WTC11 (cell line): Measurements from ENCODE around the gene ZBED5. TPM values are rescaled to one million over a fixed set of nuclear protein-coding genes. Genes with fewer than 3 reads are reported as not detected.
"Not testable (repeated sequence)": the region's sequence is repeated elsewhere in the genome, so short reads cannot be mapped to it uniquely, and the experiment has no call there.

Experiments
- ATAC-seq: fragments of 200-7000 bp; cut with Tn5 transposase; 2 replicates; pipeline ENCODE4 v1.10.0; 2021; ENCODE audit warnings: mild to moderate bottlenecking, moderate library complexity
- CTCF ChIA-PET: fragments of 300-600 bp; sonication (Branson Sonifier 250); formaldehyde crosslinking; loops from one replicate; lab custom pipeline; 2021; ENCODE audit warnings: antibody characterized with exemption; lab: Charles Lee
- POLR2A ChIA-PET: fragments of 350-600 bp; sonication (Branson Sonifier 250); formaldehyde crosslinking; loops from one replicate; lab custom pipeline; 2021; ENCODE audit warnings: antibody characterized with exemption; lab: Charles Lee
- DNase-seq: peaks from one replicate; pipeline ENCODE4 v3.0.0; 2021; ENCODE audit warnings: low spot score
- H3K27ac Mint-ChIP-seq: 2 replicates; pipeline ENCODE4 v1.8.0; 2021; ENCODE audit warnings: mixed read lengths
- H3K27me3 Mint-ChIP-seq: 2 replicates; pipeline ENCODE4 v1.8.0; 2021; ENCODE audit warnings: low read depth, mild to moderate bottlenecking, moderate library complexity, mixed read lengths
- H3K36me3 Mint-ChIP-seq: 2 replicates; pipeline ENCODE4 v1.8.0; 2021; ENCODE audit warnings: mixed read lengths
- H3K4me1 Mint-ChIP-seq: 2 replicates; pipeline ENCODE4 v1.8.0; 2022; ENCODE audit warnings: mixed read lengths
- H3K4me3 Mint-ChIP-seq: 2 replicates; pipeline ENCODE4 v1.8.0; 2021; ENCODE audit warnings: mild to moderate bottlenecking, moderate library complexity, mixed read lengths
- H3K9me3 Mint-ChIP-seq: 2 replicates; pipeline ENCODE4 v1.8.0; 2021; ENCODE audit warnings: mixed read lengths
- CREM ChIP-seq: sonication (generic); formaldehyde crosslinking; IDR thresholded peaks from 2 replicates; pipeline ENCODE4 v1.8.1; 2022; ENCODE audit warnings: mild to moderate bottlenecking, missing genetic modification reagents, moderate library complexity
- EMX1 ChIP-seq: fragments of 250-450 bp; sonication (Bioruptor Pico); IDR thresholded peaks from 2 replicates; pipeline ENCODE4 v1.8.0; 2021; ENCODE audit warnings: mild to moderate bottlenecking
- ESRRA ChIP-seq: sonication (generic); formaldehyde crosslinking; IDR thresholded peaks from 2 replicates; pipeline ENCODE4 v1.8.1; 2022; ENCODE audit warnings: mild to moderate bottlenecking, missing genetic modification reagents, borderline replicate concordance
- GABPB1 ChIP-seq: sonication (generic); formaldehyde crosslinking; IDR thresholded peaks from 2 replicates; pipeline ENCODE4 v1.8.1; 2023; ENCODE audit warnings: mild to moderate bottlenecking, missing genetic modification reagents
- GRHL2 ChIP-seq: fragments of 250-450 bp; sonication (Bioruptor Pico); IDR thresholded peaks from 2 replicates; pipeline ENCODE4 v1.8.0; 2022; ENCODE audit warnings: mild to moderate bottlenecking, moderate library complexity; ENCODE audit not compliant: insufficient replicate concordance, severe bottlenecking
- MYBL2 ChIP-seq: sonication (generic); formaldehyde crosslinking; IDR thresholded peaks from 2 replicates; pipeline ENCODE4 v1.8.1; 2023; ENCODE audit warnings: mild to moderate bottlenecking, moderate library complexity, missing genetic modification reagents
- NFATC4 ChIP-seq: fragments of 250-450 bp; sonication (Bioruptor Pico); IDR thresholded peaks from 2 replicates; pipeline ENCODE4 v1.9.0; 2021; ENCODE audit warnings: mild to moderate bottlenecking
- NFYB ChIP-seq: sonication (generic); formaldehyde crosslinking; conservative IDR thresholded peaks from 2 replicates; pipeline ENCODE4 v1.8.0; 2022; ENCODE audit warnings: low read depth, missing genetic modification reagents
- NR1H2 ChIP-seq: sonication (generic); formaldehyde crosslinking; IDR thresholded peaks from 2 replicates; pipeline ENCODE4 v1.9.0; 2021; ENCODE audit warnings: mild to moderate bottlenecking, moderate library complexity, missing genetic modification reagents
- NR3C1 ChIP-seq: sonication (generic); formaldehyde crosslinking; conservative IDR thresholded peaks from 2 replicates; pipeline ENCODE4 v1.8.1; 2023; ENCODE audit warnings: low read depth, mild to moderate bottlenecking, missing genetic modification reagents
- OVOL2 ChIP-seq: fragments of 250-450 bp; sonication (Bioruptor Pico); IDR thresholded peaks from 2 replicates; pipeline ENCODE4 v1.9.0; 2021; ENCODE audit warnings: mild to moderate bottlenecking, borderline replicate concordance
- TP53 ChIP-seq: sonication (generic); formaldehyde crosslinking; IDR thresholded peaks from 2 replicates; pipeline ENCODE4 v1.8.1; 2023; ENCODE audit warnings: mild to moderate bottlenecking, missing genetic modification reagents
- ZBTB21 ChIP-seq: sonication (generic); formaldehyde crosslinking; IDR thresholded peaks from 2 replicates; pipeline ENCODE4 v1.8.1; 2023; ENCODE audit warnings: mild to moderate bottlenecking, missing genetic modification reagents, borderline replicate concordance
- ZNF396 ChIP-seq: fragments of 250-450 bp; sonication (Bioruptor Pico); IDR thresholded peaks from 2 replicates; pipeline ENCODE4 v1.8.0; 2021; ENCODE audit warnings: mild to moderate bottlenecking, moderate library complexity, borderline replicate concordance
- ZNF423 ChIP-seq: fragments of 250-450 bp; sonication (Bioruptor Pico); IDR thresholded peaks from 2 replicates; pipeline ENCODE4 v2.1.2; 2022; ENCODE audit warnings: mild to moderate bottlenecking, moderate library complexity
- ZNF671 ChIP-seq: fragments of 250-450 bp; sonication (Bioruptor Pico); IDR thresholded peaks from 2 replicates; pipeline ENCODE4 v1.8.0; 2021; ENCODE audit warnings: mild to moderate bottlenecking
- total RNA-seq: library from RNA; stranded (reverse); gene quantifications from 3 replicates; pipeline ENCODE4 v1.2.3, GENCODE V29; 2021
- TF ChIP-seq, protein P1 (sequence below): fragments of 250-450 bp; sonication (Bioruptor Pico); IDR thresholded peaks from 2 replicates; pipeline ENCODE4 v1.9.0; 2021; ENCODE audit warnings: moderate library complexity, mild to moderate bottlenecking, inconsistent platforms, borderline replicate concordance
- TF ChIP-seq, protein P2 (sequence below): sonication (generic); formaldehyde crosslinking; IDR thresholded peaks from 2 replicates; pipeline ENCODE4 v1.8.1; 2022; ENCODE audit warnings: mild to moderate bottlenecking, moderate library complexity, missing genetic modification reagents
- TF ChIP-seq, protein P3 (sequence below): fragments of 250-450 bp; sonication (Bioruptor Pico); IDR thresholded peaks from 2 replicates; pipeline ENCODE4 v2.1.2; 2022; ENCODE audit warnings: mild to moderate bottlenecking, moderate library complexity
- TF ChIP-seq, protein P4 (sequence below): sonication (generic); formaldehyde crosslinking; IDR thresholded peaks from 2 replicates; pipeline ENCODE4 v1.8.1; 2023; ENCODE audit warnings: mild to moderate bottlenecking, missing genetic modification reagents, moderate library complexity
- TF ChIP-seq, protein P5 (sequence below): sonication (generic); formaldehyde crosslinking; conservative IDR thresholded peaks from 2 replicates; pipeline ENCODE4 v1.8.1; 2022; ENCODE audit warnings: mild to moderate bottlenecking, missing genetic modification reagents
- TF ChIP-seq, protein P6 (sequence below): fragments of 250-450 bp; sonication (Bioruptor Pico); conservative IDR thresholded peaks from 2 replicates; pipeline ENCODE4 v1.9.0; 2021; ENCODE audit warnings: mild to moderate bottlenecking

Gene ZBED5
- total RNA-seq, 1 experiment from 2014 or later = 48.7 TPM

DNA sequence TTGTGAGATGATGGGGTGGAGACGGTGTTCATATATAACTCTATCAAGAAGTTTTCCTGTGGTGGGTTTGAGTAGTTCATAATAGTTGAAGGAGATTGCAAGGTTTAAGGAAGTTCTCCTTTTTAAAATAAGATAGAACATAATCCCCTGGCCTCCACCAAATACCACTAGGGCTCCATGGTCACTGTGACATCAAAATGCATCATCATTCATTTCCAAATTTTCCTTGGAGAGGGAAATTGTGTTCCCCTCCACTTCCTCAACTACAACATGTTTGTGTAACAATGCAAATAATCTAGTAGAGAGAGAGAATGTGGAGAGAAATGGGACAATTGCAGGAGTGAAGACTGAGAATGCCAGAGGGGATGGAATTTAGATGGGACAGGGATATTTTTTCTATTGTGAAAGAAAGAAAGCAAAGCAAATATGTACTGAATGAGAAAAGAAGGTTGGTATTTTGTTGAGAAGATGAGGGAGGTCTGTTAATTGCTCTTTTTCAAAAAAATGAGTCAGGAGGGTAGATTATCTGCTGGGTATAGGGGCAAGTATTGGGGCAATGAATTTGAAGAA, 33.4 kb upstream of the ZBED5 start:
- no peaks in the 10 kb centered on the region for H3K4me1 Mint-ChIP-seq
- ChIA-PET POLR2A (no interaction called here), CTCF (no interaction called here)
- no peak for TF ChIP-seq ZNF671 (CRISPR knock-in tag)
- TF ChIP-seq EMX1 (CRISPR knock-in tag) = no peak
- TF ChIP-seq, protein P1, sequence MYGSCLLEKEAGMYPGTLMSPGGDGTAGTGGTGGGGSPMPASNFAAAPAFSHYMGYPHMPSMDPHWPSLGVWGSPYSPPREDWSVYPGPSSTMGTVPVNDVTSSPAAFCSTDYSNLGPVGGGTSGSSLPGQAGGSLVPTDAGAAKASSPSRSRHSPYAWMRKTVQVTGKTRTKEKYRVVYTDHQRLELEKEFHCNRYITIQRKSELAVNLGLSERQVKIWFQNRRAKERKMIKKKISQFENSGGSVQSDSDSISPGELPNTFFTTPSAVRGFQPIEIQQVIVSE (CRISPR knock-in tag) = no peak
- TF ChIP-seq NFYB = no peak
- TF ChIP-seq GABPB1 = no peak
- no peak for TF ChIP-seq GRHL2 (CRISPR knock-in tag)
- no peak for TF ChIP-seq OVOL2 (CRISPR knock-in tag)
- no peak for TF ChIP-seq ZNF396 (CRISPR knock-in tag)
- TF ChIP-seq ZNF423 (CRISPR knock-in tag) = no peak
- TF ChIP-seq, protein P2, sequence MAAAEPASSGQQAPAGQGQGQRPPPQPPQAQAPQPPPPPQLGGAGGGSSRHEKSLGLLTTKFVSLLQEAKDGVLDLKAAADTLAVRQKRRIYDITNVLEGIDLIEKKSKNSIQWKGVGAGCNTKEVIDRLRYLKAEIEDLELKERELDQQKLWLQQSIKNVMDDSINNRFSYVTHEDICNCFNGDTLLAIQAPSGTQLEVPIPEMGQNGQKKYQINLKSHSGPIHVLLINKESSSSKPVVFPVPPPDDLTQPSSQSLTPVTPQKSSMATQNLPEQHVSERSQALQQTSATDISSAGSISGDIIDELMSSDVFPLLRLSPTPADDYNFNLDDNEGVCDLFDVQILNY (CRISPR knock-in tag) = no peak
- no peak for TF ChIP-seq TP53 (CRISPR knock-in tag)
- no peak for TF ChIP-seq NFATC4
- TF ChIP-seq ESRRA (CRISPR knock-in tag) = no peak
- ATAC-seq (no peak), DNase-seq (no peak)
- peaks cover 21% of the 10 kb centered on the region for H3K9me3 Mint-ChIP-seq
- H3K36me3 Mint-ChIP-seq = no peaks in the 10 kb centered on the region; the same call in 1 of the 2 replicates
- H3K4me3 Mint-ChIP-seq = no peak overlapping the region
- no peaks in the 10 kb centered on the region for H3K27me3 Mint-ChIP-seq
- no peak overlapping the region for H3K27ac Mint-ChIP-seq

DNA sequence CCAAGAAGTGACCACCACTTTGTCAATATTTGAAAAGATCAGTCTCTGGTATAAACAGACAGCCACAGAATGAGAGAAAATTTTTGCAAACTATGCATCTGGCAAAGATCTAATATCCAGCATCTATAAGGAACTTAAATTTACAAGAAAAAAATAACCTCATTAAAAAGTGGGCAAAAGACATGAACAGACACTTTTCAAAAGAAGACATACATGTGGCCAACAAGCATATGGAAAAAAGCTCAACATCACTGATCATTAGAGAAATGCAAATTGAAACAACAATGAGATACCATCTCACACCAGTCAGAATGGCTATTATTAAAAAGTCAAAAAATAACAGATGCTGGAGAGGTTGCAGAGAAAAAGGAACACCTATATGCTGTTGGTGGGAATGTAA, 32.2 kb upstream of the ZBED5 start:
- H3K27ac Mint-ChIP-seq, H3K4me1 Mint-ChIP-seq, CTCF ChIA-PET, ATAC-seq, H3K4me3 Mint-ChIP-seq, H3K36me3 Mint-ChIP-seq, DNase-seq, POLR2A ChIA-PET, H3K27me3 Mint-ChIP-seq: not testable (repeated sequence)
- peaks cover 21% of the 10 kb centered on the region for H3K9me3 Mint-ChIP-seq

DNA sequence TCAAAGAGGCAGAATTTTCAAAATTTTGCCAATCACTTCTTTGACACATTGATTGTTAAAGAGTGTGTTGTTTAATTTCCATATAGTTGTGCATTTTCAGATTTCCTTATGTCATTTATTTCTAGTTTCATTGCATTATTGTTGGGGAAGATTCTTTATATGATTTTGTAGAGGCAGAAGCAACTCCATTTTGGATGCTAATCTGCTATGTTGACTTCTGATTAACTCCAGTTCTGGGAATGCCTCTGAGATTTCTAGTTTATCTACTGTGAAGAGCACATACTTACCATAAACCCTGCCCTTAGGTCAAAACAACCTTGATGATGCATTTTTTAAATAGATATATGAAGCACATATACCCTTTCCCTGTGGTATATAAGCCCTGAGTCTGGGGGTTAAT, 29.5 kb upstream of the ZBED5 start:
- ATAC-seq (no peak), DNase-seq (no peak)
- H3K9me3 Mint-ChIP-seq = peaks cover 48% of the 10 kb centered on the region
- H3K4me3 Mint-ChIP-seq = no peak overlapping the region
- H3K4me1 Mint-ChIP-seq = no peaks in the 10 kb centered on the region
- H3K27me3 Mint-ChIP-seq = no peaks in the 10 kb centered on the region
- peaks cover 21% of the 10 kb centered on the region for H3K36me3 Mint-ChIP-seq
- H3K27ac Mint-ChIP-seq = no peak overlapping the region
- POLR2A ChIA-PET = no interaction called here
- CTCF ChIA-PET = interaction anchor here (1.7 kb wide), 1 partner anchor 9 kb away, joined by 7 read pairs; no protein-coding TSS in a partner anchor
- TF ChIP-seq, protein P3, sequence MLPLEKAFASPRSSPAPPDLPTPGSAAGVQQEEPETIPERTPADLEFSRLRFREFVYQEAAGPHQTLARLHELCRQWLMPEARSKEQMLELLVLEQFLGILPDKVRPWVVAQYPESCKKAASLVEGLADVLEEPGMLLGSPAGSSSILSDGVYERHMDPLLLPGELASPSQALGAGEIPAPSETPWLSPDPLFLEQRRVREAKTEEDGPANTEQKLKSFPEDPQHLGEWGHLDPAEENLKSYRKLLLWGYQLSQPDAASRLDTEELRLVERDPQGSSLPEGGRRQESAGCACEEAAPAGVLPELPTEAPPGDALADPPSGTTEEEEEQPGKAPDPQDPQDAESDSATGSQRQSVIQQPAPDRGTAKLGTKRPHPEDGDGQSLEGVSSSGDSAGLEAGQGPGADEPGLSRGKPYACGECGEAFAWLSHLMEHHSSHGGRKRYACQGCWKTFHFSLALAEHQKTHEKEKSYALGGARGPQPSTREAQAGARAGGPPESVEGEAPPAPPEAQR (CRISPR knock-in tag) = no peak
- TF ChIP-seq ZBTB21 (CRISPR knock-in tag) (no peak), CREM (no peak), NR3C1 (CRISPR knock-in tag) (no peak), NR1H2 (CRISPR knock-in tag) (no peak), ESRRA (CRISPR knock-in tag) (no peak), MYBL2 (CRISPR knock-in tag) (no peak)
- TF ChIP-seq, protein P4, sequence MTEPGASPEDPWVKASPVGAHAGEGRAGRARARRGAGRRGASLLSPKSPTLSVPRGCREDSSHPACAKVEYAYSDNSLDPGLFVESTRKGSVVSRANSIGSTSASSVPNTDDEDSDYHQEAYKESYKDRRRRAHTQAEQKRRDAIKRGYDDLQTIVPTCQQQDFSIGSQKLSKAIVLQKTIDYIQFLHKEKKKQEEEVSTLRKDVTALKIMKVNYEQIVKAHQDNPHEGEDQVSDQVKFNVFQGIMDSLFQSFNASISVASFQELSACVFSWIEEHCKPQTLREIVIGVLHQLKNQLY (CRISPR knock-in tag) = no peak
- TF ChIP-seq, protein P5, sequence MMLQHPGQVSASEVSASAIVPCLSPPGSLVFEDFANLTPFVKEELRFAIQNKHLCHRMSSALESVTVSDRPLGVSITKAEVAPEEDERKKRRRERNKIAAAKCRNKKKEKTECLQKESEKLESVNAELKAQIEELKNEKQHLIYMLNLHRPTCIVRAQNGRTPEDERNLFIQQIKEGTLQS = no peak
- TF ChIP-seq, protein P6, sequence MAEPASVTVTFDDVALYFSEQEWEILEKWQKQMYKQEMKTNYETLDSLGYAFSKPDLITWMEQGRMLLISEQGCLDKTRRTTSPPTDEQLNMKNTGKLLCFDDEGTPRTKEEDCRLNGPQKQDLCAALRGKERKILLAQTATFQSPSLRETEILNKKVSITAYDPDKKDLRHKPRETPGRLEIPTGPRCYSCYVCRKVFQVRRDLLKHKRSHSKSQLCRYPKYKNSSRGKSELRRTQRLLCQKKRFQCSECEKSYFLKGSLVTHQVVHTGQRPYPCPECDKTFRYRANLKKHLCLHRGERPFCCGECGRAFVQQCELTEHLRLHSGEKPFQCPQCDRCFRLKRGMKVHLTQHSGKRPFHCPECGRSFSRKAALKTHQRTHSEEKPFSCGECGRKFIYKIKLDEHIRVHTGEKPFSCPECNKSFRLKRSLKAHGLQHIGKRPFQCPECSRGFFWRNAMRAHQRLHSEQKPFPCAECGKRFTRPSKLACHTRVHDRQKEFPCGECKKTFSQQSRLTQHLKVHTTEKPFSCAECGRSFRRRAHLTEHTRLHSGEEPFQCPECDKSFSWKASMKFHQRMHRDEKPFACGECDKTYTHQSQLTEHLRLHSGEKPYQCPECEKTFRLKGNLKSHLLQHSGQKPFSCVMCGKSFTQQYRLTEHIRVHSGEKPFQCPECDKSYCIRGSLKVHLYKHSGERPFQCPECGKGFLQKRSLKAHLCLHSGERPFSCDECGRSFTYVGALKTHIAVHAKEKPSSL (CRISPR knock-in tag) = no peak
- TF ChIP-seq, protein P1 (CRISPR knock-in tag) = no peak
